GM18499 (cell line): ENCODE data around the gene CCDC51.

Experiments used
- ATAC-seq: cut with Tn5 transposase; IDR thresholded peaks from one replicate; pipeline ENCODE4 v1.9.1; 2021; ENCODE audit warnings: moderate number of reproducible peaks; ENCODE audit not compliant: insufficient read depth, unreplicated experiment

The CCDC51 gene

DNA sequence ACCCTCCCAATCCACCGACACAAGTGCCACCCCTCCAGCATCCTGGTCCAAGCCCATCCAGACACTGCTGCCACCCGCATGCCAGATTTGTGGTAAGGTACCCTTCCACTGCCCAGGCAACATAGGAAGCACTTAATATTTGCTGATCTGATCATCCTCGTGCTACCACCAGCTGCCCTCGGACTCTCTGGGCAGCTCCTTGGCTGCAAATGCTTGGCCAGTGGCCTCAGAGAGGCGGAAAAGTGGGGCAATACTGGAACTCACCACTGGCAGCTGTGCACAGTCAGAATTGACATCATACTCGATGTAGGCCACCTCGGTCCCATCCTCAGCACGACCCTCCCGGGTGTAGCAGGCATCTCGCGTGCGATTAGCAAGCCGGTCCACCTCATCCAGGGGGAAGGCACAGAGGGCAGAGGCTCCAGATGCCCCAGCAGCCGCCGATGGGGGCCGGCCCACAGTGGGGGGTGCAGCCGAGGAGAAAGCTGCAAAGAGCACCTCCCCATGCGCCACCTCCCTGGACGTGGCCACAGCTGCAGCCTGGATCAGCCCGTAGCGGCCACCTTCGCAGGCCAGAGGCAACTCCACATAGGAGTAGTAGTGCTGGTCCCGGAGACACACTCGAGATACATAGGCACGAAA is 16.6 kb downstream of the CCDC51 start:
- no peak for ATAC-seq

DNA sequence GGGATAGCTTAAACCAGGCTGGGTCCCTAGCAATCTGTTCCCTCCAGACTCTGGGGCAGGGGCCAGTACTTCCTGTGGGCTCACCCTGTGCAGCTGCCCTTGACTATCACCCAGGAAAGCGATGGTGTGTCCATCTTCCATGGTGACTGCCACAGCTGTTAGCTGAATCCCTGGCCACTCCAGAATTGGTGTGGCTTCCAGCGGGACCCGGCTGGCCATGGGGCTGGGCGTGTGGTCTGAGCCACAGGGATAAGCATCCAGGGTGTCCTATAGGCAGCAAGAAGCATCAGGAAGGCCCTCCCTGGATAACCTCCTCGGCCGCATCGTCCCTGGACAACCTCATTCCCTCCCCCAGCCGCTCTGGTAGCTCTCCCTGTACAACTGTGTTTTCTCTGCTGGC is 17.2 kb downstream of the CCDC51 start:
- no peak for ATAC-seq

DNA sequence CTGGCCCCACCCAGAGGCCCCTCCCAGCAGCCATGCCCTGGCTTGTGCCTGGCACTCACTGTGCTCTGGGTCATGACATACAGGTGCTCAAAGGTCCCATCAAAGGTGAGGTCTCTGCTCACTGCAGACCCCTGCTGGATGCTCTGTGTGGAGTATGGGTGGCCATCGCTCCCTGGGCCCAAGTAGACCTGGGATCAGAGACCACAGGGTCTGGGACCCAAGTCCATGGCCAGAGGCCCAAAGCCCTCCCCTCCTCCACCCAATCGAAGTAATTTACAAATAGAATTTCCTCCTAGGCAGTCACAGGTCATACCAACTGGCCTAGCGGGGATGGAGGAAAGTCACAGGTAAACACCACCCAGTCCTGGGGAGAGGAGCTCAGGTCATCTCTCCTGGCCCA is 17.6 kb downstream of the CCDC51 start:
- no peak for ATAC-seq

DNA sequence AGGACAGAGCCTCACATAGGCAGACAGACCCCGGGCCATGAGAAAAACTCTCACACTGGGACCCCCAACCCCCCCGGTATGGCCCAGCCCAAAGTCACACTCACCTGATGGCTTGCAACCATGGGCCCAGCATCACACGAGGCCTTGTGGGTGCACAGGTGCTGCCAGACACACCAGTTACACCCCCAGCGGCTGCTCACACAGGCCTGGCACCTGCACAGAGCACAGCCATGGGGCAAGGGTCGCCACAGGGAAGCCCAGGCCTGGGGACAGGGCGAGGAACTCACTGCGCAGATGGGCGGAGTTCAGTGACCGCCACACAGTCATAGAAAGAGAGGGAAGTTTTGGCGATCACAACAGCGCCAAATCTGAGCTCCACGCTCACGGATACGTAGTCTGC is 19.4 kb downstream of the CCDC51 start:
- no peak for ATAC-seq

DNA sequence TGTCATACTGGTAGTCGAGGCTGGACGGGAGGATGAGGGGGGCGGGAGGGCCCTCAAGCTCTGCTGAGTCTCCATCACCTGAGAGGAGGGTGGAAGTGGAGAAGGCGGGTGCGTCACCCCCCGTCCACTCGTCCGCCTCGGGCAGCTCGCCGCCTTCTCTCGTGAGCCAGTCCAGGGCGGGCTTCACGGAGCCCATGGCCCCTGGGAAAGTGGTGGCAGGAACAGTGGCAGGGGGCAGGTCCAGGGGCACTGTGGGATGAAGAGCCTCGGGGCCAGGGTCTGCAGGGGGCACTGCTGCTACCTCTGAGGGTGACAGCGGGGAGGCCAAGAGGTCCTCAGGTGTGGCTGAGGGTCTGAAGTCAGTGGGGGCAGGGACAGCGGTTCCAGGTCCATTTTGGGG is 20.3 kb downstream of the CCDC51 start:
- ATAC-seq: no peak

DNA sequence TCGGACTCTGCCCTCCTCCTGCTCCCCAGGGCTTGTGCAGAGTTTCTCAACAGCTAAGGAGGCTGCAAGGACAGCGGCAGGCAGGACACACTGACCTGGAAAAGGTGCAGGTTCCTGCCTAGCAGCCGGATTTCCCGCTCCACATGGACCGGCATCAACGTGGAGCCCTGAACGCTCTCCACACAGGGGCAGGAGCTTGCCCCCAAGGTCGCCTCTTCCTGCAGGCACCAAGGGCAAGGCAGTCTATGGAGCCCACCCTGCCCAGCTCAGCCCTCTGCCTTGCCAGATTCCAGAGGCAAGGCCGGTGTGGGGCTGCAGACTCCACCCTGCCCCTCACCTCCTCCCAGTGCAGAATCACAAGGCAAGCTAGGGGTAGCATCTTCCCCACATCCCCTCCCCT is 20.8 kb downstream of the CCDC51 start:
- ATAC-seq: no peak

DNA sequence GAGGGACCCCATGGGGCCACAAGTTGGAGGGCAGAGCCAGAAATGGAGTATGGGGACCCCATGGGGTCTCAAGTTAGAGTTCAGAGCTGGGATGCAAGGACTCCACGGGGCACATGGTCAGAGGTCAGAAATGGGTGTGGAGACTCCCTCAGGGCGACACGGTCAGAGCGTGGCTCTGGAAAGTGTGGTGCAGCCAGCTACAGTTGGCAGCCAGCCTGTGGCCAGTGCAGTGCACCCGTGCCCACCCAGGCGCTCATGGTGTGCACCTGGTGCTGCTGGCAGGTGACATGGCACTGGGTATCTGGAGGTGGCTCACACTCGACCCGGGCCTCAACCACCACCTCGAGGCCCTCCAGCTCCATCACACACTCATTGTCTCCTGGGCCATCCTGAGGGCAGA is 21.3 kb downstream of the CCDC51 start:
- ATAC-seq: no peak

DNA sequence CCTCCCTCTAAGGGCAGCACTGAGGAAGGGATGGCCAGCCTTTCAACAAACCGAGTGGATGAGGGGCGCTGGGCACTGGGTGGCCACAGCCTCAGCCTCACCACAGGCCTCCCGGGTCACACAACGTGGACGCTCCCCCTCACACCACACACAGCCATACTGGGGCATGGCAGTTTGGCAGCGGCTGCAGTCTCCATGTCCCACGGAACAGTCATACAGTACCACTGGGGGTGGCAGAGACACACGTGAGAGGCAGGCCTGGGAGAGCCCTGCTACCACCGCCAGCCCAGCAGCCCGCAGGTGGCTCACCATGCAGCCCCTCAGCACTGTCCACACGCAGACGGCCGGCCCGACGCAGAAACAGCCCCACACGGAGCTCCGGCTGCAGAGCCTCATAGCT is 21.8 kb downstream of the CCDC51 start:
- ATAC-seq: no peak

DNA sequence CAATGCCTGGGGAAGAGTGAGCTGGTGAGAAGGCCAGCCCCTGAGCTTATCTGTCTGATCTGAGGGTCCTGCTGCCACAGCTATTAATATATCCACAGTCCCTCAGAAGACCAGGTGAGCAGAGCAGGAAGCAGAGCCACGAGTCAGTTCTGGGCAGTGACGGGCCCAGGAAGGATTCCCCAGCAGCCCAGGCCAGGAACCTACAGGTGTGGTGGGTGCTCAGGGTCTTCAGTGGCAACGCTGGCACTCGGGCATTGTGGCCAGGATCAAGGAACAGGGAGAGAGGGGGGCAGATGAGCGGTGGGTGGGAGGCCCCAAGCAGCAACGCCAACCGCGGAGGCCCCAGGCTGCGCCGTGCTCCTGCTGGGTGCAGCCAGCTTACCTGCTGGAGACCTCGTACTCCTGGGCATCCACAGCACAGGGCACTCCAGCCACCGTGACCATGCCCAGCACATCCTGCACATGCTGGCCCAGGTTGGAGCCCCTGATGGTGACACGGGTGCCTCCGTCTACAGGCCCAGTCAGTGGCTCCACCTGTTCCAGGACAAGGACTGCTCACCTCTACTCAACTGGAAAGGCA is 22.3 kb downstream of the CCDC51 start:
- no peak for ATAC-seq

DNA sequence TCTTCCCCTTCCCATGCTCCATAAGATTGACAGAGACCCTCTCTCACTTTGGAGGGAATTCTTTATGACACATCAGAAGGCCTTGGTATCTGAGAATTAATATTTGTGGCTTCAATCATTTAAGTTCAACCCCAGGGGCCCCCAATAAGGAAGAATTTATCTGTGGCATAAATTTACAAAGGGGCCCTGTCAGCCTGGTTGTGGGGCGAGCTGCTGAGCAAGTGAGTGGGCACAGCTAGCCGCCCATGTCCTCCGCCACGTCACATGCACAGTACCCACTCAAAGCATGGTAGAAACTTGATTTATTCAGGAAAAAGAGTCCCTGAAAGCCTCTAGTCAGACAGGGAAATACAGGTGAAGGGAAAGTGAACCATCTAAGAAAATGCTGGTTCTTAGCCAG is 23.4 kb downstream of the CCDC51 start:
- ATAC-seq: no peak

DNA sequence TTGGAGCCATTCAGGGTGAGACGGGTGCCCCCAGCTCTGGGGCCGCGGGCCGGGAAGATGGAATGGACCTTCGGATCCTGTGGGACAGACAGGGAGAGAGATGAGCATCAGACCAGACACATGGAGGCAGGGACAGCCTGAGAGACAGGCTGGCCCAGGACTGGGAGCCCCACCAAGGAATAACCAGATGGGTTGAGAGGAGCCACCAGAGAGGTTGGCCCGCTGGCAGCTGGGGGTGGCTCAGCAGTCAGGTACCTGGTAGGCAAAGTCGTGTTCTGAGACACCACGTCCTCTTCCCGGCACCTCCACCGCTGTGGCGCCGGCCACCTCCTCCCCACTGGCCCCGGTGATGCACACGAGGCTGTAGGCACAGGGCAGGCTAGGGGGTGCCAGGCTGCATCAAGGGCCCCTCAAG is 23.8 kb downstream of the CCDC51 start:
- no peak for ATAC-seq

DNA sequence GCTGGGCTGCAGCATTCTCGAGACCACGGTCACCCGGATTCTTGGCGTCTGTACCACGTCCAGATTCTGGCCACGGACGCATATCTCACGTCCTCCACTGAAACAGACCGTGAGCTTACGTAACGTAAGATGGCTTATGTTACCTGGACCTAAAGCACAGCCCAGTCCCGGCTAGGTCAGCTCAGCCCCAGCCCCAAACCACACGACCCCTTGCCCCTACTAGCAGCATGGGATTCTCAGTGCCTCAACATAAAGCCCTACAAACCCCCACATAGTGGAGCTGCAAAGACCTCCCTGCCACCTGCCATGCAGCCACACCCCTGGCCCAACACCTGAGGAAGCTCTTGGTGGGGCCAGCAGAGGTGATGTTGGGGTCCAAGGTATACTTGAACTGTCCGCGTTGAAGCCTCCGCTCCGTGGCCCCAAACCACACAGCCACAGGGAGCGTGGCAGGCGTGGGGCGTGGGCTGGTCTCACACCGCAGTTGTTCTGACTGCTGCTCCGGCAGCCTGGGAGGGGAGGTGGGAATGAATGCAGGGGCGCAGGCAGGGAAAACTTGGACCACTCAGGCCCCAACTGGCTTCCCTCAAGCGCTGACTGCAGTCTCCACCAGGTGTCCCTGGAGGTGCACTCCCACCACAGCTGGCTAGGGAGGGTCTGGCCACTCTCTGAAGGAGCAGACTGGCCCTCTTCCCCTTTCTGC is 24.5 kb downstream of the CCDC51 start:
- ATAC-seq: no peak

DNA sequence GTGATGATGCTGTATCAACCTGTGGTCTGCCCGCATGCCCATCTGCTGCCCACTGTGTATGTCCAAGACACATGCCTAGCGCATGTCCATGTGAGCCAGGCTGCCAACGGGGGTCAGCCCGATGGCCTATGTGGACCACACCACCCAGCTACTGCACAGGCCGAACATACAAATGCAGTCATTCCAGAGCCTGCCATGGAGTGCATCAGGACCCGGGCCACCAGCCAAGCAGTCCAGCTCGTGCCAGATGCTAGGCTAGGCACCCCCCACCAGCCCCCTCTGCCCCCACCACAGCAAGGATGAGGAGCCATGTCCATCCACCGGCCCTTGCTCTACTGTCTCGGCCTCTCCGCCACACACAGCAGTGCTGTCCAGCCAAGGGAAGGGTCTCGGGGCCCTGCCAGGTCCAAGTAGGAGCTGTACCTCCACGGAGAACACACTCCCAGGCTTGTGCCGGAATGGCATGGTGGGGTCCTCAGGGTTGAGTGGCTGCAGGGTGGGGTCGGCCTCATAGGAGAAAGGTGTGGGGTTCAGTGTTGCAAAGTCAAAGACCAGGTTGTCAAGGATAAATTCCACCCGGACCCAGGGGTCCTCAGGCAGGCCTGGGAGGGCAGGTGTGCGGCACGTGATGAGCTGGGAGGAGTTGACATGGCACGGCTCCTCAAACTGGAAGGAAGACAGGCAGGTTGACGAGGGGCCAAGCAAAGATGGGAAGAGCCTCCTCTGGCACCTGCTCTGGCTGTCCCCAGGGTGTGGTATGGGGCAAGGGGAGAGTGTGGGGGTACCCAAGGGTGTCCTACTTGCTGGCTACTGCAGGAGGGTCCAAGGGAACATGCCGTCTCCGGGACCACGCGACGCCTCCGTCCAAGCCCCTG is 25.3 kb downstream of the CCDC51 start:
- no peak for ATAC-seq

DNA sequence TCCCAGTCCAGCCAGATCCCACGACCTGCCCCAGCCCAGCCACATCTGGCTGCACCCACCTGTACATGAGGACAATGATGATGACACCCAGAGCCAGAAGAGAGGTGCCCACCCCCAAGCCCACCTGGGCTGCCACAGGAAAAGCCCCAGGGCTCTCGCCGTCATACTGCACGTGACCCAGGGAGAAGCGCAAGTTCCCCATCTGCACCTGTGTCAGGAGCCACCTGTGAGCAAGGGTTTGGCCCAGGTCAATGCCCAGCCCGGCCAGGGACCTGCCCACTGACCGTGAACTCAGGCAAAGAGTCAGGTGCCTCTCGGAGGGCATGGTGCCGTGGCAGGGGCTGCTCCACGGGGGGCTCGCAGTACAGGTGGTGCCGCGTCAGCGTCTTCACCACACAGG is 26.3 kb downstream of the CCDC51 start:
- no peak for ATAC-seq

DNA sequence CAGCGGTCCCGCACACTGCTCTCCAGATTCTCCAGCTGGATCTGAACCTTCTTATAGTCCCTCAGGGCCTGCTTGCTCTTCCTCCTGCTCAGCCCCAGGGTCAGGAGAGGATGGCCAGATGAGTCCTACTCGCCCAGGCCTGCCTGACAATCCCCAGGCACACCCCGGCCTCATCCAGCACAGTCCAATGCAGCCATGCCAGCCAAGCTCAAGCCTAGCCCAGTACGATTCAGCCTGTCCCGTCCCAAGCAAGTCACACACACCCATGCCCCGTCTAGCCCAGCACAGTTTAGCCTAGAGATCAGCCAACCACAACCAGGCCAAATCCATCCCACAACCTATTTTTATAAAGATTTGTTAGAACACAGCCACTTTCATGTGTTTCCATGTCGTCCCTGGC is 26.8 kb downstream of the CCDC51 start:
- no peak for ATAC-seq

DNA sequence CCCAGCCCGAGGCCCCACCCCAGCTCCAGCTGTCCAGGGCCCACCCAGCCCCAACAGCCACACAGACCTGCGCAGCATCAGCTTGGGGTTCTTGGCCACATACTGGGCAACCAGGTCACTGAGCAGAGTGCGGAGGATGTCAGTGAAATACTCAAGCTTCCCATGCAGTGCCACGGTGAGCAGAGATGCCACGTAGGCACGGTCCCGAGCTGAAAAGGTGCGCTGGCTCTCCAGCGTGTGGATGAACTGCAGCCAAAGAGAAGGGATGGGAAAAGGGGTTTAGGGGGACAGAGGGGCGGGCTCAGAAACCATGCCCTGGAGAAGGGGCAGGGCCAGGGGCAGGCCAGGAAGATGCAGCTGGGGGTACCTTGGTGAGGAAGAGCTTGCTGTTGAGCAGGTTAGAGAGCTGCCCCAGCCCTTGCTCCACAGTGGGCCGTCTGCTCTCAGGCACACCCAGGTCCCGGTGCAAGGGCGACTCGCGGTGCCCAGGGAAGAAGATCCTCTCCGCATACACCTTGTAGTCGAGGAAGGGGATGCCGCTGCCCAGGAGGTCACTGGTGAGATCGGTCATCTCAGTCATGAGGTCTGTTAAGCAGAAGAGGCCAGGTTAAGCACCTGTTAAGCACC is 27.4 kb downstream of the CCDC51 start:
- no peak for ATAC-seq

DNA sequence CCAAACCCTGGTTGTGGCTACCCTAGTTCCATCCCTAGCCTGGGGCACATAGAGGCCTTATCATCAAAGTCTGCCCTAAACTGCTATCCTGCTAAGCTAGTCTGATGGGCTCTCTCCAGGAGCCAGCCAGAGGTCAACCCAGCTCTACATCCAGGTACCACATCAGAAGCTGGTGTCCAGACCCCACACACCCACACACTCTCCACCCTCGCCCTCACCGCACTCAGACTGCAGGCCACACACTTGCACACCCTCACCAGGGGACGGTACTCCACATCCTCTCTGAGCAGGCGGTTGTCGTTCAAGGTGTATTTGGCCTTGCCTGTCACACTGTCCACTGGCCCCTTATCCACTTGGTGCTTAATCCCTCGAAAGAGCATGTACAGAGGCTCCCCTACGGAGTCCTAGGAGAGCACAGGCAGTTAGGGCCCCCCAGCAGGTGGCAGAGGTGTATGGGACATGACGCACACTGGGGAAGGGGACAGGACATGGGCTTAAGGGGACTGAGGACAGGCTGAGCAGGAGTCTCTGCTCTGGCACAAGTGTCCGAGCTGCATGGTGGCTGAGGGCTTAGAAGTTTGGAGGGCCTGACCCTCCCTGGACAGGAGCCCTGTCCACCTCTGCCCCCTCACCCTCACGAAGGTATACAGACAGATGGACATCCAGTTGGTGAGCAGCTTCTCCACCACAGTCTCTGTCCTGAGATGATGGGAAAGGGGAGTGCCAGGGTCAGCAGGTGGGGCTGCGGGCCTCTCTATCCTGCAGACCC is 28.1 kb downstream of the CCDC51 start:
- no peak for ATAC-seq

DNA sequence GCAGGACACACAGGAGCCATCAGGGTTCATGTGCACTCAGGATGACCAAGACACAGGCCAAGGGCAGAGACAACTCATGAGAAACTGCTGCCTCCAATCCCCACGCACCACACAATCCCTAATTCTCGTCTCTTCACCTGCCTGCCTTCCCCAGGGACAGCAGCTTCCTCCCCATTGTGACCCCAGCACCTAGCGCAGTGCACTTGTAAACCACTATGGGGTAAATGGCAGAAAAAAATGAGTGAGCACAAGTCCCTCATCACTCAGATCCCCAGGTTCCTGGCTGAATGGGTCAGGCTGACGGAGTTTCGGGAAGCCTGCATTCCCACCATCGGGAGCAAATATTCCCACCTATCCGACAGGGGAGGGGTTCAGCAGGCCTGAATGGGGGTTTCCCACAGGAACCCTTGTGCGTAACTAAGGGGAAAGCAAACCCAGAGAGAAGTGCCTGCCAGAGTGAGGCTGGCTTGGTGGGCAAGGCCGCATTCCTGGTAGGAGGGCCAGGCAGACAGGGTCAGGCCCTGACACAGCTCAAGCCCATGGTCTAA is 28.8 kb downstream of the CCDC51 start:
- no peak for ATAC-seq

DNA sequence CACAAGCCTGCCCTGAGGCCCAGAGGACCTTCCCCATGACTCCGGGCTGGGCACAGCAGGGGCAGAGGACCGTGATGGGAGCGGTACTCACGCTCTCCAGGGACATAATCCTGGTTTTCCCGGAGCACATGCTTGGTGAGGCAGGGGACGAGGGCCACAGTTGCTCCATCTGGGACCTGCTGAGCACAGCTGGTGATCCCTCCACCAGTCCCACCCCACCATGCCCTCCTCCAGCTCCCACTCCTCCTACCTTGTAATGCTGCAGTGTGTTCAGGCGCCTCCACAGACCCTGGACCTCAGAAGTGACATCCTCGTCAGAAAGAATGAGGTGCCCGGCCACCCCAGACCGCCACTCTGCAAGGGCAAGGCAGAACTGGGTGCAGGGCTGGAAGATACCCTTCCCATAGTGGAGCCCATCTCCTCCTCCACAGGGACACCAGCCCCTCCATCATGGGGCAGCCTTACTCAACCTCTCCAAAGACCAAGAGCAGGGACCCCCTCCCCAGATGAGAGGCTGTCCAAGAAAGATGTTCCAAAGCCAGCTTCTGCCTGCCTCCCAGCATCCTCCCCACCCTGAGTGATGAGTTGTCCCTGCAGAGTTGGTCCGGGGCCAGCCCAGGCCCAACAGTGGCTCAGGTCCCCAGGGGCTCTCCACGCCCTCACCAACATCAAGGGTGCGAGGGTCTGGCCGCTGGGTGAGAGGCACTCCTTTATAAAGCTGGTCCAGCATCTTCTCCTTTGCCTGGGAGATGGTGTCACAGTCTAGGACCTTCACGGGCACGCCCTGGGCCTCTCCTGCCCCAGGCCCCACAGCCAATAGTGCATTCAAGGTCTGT is 29.5 kb downstream of the CCDC51 start:
- no peak for ATAC-seq
